GM18526 (cell line): ENCODE data around the gene NCAPH2.

Source experiments
- POLR2A ChIP-seq: IDR thresholded peaks from 3 replicates; pipeline ENCODE4 v1.6.1; 2011; ENCODE audit not compliant: insufficient read length; ENCODE audit errors: extremely low read depth

NCAPH2 gene

DNA sequence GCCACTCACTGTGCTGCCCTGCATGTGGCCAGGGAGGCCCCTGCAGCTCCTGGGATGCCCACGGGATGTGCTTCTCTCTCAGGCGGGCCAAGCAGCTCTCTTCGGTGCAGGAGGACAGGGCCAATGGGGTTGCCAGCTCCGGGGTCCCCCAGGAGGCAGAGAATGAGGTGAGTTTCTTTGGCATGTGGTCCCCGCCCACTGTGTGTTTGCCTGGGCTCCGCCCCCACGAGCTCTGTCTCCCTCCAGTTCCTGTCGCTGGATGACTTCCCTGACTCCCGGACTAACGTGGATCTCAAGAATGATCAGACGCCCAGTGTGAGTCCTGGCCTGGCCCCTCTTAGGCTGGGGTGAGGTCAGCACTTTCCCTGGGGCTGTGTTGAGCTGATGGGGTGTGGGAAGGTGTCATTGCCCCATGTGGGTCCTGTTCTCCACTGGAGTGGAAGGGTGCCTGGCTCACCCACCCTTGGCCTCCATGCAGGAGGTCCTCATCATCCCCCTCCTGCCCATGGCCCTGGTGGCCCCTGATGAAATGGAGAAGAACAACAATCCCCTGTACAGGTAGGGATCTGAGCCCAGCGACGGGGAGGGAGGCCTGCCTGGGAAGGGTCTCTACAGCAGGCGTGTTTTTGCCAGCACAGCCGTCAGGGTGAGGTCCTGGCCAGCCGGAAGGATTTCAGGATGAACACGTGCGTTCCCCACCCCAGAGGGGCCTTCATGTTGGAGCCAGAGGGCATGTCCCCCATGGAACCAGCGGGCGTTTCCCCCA is 9.7 kb downstream of the NCAPH2 start:
- no peak for TF ChIP-seq POLR2A

DNA sequence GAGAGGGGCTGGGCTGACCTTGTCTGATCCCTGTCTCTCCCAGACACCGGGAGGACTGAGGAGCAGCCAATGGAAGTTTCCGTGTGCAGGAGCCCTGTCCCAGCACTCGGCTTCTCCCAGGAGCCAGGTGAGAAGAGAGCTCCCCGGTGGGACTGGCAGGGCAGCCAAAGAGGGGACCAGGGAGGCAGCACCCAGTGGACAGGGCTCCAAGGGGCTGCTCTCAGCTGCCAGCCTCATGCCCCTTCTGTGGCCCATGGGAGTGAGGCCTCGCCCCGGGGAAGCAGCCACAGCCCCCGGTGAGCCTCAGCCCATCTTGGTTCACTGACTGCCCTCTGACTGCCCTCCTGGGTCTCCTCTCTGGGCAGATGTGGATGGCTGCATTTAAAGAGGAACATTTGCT is 10.6 kb downstream of the NCAPH2 start:
- TF ChIP-seq POLR2A, result no peak

DNA sequence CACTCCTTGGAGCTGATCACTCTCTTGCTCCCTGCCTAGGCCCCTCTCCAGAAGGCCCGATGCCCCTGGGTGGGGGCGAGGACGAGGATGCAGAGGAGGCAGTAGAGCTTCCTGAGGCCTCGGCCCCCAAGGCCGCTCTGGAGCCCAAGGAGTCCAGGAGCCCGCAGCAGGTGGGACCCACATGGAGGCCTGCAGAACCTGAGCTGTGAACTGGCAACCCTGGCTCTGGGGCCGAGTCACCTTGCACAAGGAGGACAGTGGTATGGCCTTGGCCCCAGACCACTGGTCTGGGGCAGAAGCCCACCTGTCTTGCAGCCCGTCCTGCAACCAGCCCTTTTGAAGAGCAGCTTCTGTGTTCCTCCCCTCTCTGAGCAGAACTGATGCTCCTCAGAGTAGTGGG is 11.1 kb downstream of the NCAPH2 start:
- no peak for TF ChIP-seq POLR2A

DNA sequence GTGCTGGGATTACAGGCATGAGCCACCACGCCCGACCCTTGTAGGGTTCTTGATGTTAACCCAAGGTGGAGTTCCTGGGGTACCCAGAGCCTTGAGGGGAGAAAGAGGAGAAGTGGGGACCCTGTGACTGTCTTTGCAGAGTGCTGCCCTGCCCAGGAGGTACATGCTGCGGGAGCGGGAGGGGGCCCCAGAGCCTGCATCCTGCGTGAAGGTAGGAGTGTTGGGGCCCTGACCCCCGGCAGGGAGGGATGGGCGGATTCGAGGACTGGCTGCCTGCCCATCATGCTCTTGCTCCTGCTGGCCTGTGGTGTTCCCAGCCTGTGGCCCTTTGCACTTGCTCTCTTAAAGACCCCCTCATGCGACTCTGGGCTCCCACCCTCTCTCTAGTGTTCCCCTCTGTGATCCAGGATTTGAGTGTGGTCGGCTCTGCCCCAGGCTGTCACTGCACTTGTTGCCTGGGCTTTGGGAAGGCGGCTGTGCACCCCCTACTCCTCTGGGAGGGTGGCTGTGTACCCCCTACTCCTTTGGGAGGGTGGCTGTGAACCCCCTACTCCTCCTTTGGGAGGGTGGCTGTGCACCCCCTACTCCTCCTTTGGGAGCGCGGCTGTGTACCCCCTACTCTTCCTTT is 12.9 kb downstream of the NCAPH2 start:
- no peak for TF ChIP-seq POLR2A

DNA sequence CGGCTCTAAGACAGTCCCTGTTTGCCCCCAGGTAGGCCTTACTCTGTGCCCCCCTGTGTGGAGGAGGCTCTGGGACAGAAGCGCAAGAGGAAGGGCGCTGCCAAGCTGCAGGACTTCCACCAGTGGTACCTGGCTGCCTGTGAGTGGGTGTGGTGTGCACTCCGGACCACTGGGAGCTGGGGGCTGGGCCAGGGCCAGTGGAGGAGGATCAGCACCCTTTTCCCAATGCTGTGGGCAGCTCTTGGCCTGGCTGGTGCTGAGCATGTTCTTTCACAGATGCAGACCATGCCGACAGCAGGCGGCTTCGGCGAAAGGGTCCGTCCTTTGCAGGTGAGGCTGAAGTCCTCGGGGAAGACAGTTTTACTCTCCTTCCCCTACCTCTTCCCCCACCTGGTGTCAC is 13.7 kb downstream of the NCAPH2 start:
- TF ChIP-seq POLR2A, result no peak

DNA sequence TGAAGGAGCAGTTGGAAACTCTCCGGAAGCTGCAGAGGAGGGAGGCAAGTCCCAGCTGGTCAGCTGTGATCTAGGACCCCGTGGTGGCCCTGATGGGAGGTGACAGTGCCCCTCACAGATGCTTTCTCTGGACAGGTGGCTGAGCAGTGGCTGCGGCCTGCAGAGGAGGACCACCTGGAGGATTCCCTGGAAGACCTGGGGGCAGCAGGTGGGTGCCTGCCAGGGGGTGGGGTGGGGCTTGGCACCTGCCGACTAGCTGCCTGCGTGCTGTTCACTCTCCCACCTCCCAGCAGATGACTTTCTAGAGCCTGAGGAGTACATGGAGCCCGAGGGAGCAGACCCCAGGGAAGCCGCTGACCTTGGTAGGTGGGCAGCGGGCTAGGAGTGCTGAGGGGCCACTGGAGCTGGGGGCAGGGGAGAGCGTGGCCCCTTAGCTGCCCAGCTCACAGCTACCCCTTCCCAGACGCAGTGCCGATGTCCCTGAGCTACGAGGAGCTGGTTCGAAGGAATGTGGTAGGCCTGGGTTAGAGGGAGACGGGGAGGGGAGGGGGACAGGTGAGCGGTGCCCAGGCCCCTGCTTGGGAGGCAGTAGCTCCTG is 14.3 kb downstream of the NCAPH2 start:
- TF ChIP-seq POLR2A, result no peak

DNA sequence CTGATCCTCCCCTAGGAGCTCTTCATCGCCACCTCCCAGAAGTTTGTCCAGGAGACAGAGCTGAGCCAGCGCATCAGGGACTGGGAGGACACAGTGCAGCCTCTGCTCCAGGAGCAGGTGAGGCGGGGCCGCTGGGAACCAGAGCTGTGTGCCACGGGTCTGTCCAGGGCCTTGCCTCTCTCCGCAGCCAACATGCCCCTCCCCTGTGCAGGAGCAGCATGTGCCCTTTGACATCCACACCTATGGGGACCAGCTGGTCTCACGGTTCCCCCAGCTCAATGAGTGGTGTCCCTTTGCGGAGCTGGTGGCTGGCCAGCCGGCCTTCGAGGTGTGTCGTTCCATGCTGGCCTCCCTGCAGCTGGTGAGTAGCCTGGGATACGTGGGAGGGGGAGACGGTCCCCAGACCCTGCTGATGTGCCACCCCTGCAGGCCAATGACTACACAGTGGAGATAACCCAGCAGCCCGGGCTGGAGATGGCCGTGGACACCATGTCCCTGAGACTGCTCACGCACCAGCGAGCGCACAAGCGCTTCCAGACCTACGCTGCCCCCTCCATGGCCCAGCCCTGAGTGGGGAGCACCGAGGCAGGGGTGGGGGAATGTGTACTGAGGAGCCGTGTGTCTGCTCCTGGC is 14.9 kb downstream of the NCAPH2 start:
- no peak for TF ChIP-seq POLR2A

DNA sequence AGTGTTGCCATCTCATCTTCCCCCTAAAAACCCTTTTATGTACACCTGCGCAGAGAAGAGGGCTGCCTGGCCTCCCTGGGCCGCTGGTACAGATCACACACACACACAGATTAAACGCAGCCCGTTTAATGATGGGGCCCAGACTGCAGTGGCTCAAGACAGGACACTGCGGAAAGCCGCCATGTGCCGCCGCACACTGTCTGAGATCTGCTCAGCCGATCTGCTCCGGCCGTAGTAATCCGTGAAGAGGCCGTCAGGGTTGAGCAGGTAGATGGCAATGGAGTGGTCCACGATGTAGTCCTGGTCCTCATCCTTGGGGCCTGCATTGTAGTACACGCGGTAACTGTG is 15.4 kb downstream of the NCAPH2 start:
- no peak for TF ChIP-seq POLR2A

DNA sequence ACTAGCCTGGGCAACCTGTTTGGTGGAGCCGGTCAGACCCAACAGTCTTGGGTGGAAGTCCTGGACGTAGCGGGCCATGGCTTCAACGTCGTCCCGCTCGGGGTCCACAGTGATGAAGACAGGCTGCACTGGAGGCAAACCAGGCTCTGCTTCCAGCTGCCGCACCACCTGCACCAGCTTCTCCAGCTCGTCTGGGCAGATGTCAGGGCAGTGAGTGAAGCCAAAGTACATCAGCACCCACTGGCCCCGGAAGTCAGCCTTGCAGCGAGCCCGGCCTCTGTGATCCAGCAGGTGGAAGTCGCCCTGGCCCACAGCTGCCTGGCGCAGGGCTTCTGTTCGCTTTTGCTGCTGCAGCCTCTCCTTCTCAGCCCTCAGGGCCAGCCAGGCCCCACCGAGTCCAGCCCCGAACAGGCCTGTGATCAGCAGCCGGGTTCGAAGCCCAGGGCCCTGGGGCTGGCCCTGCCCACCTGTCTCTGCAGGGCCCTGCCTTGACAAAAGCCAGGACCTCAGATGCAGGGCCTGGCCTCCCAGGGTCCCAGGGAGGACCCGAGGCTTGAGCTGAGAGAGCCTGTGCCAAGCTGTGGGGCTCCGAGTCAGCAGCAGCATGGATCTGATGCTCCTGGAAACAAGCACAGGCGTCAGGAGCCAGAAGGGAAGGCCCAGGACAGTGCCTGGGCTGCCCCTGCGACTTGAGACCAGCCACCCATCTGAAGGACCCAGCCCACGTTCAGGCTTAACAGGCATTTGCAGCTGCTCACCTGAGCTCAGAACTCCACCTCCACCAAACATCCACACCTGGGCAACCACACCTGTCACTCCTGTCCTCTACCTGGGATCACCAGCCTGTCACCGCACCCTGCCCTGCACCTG is 16.0 kb downstream of the NCAPH2 start:
- no peak for TF ChIP-seq POLR2A

DNA sequence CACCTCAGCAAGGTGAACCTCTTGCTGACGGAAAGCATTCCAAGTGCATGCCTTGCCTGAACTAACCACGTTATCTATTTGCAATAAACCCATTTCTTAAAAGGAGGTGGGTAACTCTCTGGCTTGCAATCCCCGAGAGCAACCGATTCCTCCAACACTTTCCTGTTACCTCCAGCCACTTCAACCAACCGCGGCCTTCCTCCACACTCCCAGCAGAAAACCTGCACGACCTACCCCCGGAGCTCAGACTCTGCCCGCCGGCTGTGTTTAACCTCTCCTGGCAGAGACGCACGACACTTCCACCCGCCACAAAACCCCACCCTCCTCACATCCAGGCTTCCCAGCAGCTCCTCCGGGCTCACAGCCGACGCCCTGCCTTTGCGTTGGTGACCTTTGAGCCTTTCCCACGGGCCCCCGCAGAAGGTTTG is 16.7 kb downstream of the NCAPH2 start:
- TF ChIP-seq POLR2A, result no peak

DNA sequence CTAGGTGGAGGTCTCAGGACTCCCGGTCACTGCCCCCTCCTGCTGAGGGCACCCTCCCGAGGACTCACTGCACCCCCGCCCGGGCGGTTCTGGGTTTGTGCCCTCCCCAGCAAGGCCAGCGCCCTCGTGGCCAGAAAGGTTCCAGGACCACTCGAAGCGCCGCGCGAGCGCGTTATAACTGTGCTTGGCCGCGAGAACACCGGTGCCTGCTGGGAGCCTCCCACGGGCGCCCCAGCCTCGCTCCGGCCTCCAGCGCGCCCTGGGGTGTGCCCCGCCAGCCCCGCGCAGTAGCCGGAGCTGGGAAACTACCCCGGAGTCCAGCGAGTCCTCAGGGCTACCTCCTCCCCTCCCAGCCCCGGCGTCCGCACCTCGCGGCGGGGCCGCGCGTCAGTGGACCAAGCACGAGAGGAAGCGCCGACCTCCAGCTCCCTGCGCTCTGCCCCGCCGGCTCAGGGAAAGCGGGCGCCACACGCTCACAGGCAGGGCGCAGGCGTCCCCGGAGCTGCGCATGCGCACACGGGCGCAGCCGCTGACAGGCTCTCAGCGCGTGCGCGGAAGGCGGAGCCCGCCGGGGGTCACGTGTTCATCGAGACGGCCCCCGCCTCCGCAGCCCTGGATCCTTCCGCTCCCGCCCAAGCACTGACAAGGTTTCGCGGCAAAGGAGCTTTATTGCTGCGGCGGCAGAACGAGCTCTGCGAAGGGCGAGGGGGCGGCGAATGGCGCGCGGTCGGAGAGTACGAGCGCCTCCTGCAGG is 17.3 kb downstream of the NCAPH2 start, which contains the start of gene SCO2:
Gene SCO2 (minus strand): TSS at position 495 of the 754 bp plus-strand sequence. CDS start 1,187 bp downstream, outside the sequence.
- TF ChIP-seq POLR2A, result peak; percentile 86

DNA sequence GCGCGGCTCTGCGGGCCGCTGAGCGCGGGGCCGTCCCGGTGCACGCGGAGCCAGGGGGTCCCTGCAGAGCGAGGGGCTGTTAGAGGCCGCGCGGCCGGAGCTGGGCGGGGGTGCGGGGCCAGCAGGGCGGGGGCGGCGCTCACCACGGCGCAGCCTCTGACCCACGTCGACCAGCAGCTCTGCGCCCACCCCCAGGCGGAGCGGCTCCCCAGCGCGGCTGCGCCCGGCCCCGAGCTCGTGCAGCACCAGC is 17.8 kb downstream of the NCAPH2 start:
- no peak for TF ChIP-seq POLR2A

DNA sequence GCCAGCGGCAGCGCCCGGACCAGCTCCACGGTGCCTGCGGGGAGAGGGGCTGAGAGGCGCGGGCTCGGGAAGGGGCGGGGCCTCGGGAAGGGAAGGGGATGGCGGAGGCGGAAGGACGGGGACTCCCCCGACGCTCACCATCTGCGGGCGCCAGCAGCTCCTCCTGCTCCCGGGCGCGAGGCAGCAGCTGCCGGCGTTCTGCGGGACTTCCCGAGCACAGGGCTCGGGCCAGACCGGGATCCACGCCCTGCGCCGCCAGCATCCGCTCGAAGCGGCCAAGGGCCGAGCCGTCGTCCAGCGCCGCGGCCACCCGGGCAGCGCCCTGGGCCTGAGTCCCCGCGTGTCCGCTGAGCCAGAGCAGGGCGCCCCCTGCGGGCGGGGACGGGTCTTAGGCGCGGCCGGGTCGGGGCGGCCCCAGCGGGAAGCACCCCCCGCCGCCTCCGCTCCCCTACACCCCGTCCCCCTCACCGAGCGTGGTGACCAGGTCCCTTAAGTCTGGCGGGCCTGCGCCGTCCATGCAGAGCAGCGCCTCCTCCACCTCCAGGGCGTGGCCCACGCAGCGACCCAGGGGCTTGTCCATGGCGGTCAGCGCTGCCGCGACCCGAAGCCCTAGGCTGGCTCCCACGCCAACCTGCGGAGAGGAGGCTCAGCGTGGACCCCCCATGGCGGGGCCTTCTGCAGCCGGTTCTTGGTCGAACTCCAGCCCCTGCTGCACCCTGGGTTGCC is 18.2 kb downstream of the NCAPH2 start:
- TF ChIP-seq POLR2A, result peak; percentile 46

DNA sequence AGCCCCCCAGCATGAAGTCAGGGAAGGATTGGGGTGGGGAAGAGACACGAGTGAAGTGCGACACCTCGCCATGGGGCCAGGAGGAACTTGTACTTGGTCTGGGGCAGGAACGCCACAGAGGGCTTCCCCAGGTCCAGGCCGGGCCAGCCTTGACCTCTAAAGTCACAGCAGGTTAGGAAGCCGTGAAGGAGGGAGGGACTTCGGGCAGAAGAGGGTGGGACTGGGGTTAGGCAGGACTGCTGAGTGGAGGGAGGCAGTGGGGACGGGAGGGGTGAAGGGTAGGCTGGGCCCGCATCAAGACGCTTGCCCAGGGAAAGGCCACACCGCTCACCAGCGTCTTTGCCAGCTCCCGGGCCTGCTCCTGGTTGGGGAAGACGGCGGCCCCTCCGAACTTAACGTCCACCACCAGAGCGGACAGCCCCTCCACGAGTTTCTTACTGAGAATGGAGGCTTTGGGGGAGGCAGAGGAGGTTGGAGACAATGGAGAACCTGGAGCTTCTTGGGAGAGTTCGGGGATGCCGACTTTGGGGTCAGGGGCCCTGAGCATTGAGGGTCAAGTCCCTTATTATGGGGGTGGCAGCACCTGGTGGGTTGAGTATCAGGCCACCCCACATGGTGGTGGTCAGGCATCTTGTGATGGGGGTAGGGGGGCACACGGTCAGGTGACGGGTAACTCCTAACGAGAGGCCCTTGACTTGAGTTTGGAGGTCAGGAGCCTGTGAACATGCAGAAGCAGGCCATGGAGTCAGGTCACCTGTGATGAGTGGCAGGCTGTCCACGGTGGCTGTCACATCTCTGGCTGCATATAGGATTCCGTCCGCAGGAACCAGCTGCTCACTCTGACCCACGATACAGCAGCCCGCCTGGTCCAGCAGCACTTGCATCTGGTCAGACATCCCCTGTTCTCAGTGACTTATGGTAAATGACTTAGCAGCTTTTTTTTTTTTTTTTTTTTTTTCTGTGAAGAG is 19.1 kb downstream of the NCAPH2 start:
- TF ChIP-seq POLR2A, result peak; percentile 66
